Measurements from ENCODE around the gene GATD1.

DNA sequence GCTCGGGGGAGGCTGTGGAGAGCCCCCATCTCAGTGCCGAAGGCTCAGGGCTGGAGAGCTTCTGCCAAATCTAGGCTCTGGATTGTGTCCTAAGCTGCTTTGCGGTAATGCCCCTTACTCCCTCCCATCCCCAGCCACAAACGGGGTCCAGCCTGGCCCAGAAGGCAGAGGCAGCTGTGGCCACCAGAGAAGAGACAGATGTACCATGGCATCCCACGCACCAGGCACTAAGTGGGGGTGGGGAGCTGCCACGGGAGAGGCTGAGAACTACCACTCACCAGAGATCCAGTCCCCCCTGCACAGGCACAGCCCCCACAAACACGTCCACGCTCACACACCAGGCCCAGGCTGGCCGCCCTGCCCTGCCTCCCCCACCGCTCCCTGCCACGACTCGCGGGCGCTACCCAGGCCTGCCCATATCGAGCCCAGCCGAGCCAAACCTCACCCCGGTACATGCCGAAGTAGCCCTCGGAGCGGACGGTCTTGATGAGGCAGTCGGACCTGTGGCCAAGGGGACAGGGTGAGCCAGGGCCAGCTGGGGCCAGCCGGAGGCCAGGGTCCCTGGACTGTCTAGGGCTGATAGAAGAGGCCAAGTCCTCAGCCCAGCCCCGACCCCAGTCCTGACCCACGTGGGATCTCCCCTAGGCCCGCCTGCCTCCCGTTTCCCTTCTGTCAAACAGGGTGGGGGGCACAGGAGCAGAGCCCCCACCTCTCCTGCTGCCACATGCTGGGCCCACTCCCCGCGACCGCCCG is 16.9 kb upstream of the GATD1 start:
- TF ChIP-seq, protein P1, sequence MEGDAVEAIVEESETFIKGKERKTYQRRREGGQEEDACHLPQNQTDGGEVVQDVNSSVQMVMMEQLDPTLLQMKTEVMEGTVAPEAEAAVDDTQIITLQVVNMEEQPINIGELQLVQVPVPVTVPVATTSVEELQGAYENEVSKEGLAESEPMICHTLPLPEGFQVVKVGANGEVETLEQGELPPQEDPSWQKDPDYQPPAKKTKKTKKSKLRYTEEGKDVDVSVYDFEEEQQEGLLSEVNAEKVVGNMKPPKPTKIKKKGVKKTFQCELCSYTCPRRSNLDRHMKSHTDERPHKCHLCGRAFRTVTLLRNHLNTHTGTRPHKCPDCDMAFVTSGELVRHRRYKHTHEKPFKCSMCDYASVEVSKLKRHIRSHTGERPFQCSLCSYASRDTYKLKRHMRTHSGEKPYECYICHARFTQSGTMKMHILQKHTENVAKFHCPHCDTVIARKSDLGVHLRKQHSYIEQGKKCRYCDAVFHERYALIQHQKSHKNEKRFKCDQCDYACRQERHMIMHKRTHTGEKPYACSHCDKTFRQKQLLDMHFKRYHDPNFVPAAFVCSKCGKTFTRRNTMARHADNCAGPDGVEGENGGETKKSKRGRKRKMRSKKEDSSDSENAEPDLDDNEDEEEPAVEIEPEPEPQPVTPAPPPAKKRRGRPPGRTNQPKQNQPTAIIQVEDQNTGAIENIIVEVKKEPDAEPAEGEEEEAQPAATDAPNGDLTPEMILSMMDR (conservative IDR thresholded peaks at IDR 0.05; ENCODE audit: low read length): no peak
- no peak for TF ChIP-seq EZH2phosphoT487 (IDR thresholded peaks at IDR 0.05; ENCODE audit: borderline replicate concordance, low read depth, low read length)
